Bronchial epithelial cell (primary cell): ENCODE results near the gene ATRIP. TPM values are rescaled to one million over a fixed set of nuclear protein-coding genes. Genes with fewer than 3 reads are reported as not detected.
A peak's percentile ranks its signal among the peaks of the same experiment; 100 is the strongest.

ENCODE experiments used
- DNase-seq: peaks from one replicate; pipeline ENCODE4 v3.0.0-alpha.2; 2010; ENCODE audit warnings: low read depth
- FAIRE-seq: peaks from 2 replicates; lab custom pipeline; 2011; peaks lifted over from hg19 to GRCh38; lab: Jason Lieb, UNC
- H3K27me3 ChIP-seq: 2 replicates; pipeline ENCODE4 v1.5.1; 2011; ENCODE audit warnings: low read length; ENCODE audit not compliant: control insufficient read depth, insufficient read depth
- H3K36me3 ChIP-seq: 2 replicates; pipeline ENCODE4 v1.5.1; 2011; ENCODE audit warnings: low read length; ENCODE audit not compliant: control insufficient read depth, insufficient read depth
- H3K4me3 ChIP-seq: 2 replicates; pipeline ENCODE4 v1.5.1; 2011; ENCODE audit warnings: mild to moderate bottlenecking, low read depth, low read length, control low read depth
- CTCF ChIP-seq: IDR thresholded peaks from 2 replicates; pipeline ENCODE4 v1.5.1; 2011; ENCODE audit warnings: mild to moderate bottlenecking, moderate library complexity, low read length, control low read depth, inconsistent platforms; ENCODE audit not compliant: insufficient read depth, severe bottlenecking
- total RNA-seq: library from RNA; depleted of rRNA; stranded (reverse); fragments of >200 nt; gene quantifications from 2 replicates; pipeline ENCODE4 v1.2.1, GENCODE V29; 2014

ATRIP gene
- total RNA-seq, 1 donor from 2014 or later, result 5.5 TPM

GRCh38 chr3:48502728-48503168, 56.2 kb downstream of the ATRIP start:
- no peak for DNase-seq
- H3K27me3 ChIP-seq, result no peaks in the 10 kb centered on the region
- no peak for TF ChIP-seq CTCF
- H3K4me3 ChIP-seq, result no peak overlapping the region
- no peak for FAIRE-seq
- H3K36me3 ChIP-seq, result no peaks in the 10 kb centered on the region

- Histone ChIP-seq H3K27me3 (no peaks in the 10 kb centered on the region), H3K4me3 (peak overlapping the region; percentile 62), H3K36me3 (no peaks in the 10 kb centered on the region)
- FAIRE-seq (no peak), DNase-seq (peak; percentile 50)
- no peak for TF ChIP-seq CTCF
Measured at GRCh38 chr3:48503401-48504050, 57.0 kb downstream of the ATRIP start.

DNA sequence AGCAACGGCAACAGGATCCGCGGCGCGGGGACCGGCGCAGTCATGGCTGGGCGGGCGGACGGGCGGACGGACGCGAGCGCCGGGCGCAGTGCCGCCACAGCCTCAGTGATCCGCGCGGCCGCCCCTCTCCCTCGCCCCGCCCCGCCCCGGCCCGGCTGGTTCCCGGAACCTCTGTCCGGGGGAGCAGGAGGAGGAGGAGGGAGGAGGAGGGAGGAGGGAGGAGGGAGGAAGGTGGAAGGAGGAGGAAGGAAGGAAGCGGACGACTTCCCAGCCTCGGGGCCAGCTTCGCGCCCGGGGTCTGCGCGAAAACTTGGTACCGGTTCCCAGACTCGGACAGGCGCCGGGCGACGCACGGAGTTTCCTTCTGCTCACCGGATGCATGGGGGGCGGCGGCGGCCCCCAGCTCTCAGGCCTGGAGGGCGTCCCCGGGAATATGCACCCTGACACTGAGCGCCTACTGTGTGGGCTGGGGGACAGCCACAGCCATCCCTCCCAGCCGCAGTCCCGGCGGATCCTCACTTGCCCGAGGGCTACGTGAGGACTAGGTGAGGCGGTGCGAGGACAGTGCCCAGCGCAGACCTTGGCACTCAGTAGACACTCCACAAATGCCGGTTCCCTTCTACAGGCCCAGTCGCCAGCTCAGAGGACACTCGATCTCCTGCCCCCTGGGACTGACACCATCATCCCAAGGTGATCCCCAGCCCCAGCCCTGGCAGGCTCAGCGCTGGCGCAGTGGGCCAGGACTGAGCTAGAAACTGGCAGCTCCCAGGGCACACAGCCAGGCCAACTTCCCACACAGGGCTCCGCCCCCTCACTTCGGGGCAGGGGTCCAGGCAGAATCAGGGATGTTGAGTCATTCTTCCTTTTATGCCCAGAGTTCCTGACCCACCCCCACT, 57.8 kb downstream of the ATRIP start, which contains the start of gene SHISA5:
Gene SHISA5 (minus strand): TSS at position 124 of the 896 bp plus-strand sequence. CDS start 80 bp downstream, at position 44.
- Histone ChIP-seq H3K27me3 (no peaks in the 10 kb centered on the region), H3K36me3 (no peaks in the 10 kb centered on the region), H3K4me3 (peak within 1 kb of the TSS; percentile 62)
- no peak for FAIRE-seq
- TF ChIP-seq CTCF, result no peak
- peak; percentile 50 for DNase-seq

DNA sequence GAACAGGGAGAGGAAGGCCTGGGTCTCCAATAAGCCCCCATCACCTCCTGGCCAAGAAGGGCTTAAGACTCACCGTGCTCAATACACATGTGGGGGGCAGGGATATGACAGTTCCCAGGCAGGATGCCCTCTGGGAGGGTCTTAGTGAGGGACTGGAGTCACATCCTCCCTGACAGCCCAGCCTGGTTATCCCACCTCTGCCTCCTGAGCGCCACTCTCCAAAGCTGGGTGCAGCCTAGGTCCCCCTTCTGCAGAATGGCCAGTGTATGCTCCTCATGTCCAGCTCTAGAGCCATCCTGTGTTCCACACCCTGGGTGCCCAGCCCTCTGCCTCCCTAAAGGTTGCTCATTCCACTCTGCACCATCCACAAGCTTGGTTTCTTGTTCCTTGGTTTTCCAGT, 58.6 kb downstream of the ATRIP start:
- FAIRE-seq, result no peak
- no peak for TF ChIP-seq CTCF
- Histone ChIP-seq H3K36me3 (no peaks in the 10 kb centered on the region), H3K27me3 (no peaks in the 10 kb centered on the region), H3K4me3 (no peak overlapping the region)
- DNase-seq, result no peak

DNA sequence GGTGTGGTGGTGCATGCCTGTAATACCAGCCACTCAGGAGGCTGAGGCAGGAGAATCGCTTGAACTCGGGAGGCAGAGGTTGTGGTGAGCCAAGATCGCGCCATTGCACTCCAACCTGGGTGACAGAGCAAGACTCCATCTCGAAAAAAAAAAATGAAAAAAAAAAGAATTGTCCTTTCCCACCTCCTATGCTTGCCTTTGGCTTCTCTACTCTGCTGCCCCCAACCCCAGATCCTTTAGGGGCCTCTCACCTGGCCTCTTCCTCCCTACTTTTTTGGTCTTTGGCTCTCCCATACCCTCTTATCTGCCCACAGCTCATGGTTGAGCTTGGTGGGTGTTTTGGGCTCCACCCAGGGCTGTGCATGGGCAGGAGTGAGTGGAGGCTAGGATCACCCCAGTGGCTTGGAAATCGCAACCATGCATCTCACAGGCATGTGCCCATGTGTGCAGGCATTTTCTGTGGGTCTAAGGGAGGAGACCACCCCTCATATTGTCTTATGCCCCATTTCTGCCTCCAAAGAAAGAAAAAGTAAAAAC, 59.5 kb downstream of the ATRIP start:
- Histone ChIP-seq H3K4me3 (no peak overlapping the region), H3K27me3 (no peaks in the 10 kb centered on the region), H3K36me3 (no peaks in the 10 kb centered on the region)
- TF ChIP-seq CTCF, result no peak
- DNase-seq (no peak), FAIRE-seq (no peak)
